Cerebellar cortex (tissue), 1 donor: Measurements from ENCODE around the gene RNF141.

Source experiments
- DNase-seq: peaks from one replicate; pipeline ENCODE4 v3.0.0-alpha.2; 2015; ENCODE audit warnings: low spot score

RNF141 gene

DNA sequence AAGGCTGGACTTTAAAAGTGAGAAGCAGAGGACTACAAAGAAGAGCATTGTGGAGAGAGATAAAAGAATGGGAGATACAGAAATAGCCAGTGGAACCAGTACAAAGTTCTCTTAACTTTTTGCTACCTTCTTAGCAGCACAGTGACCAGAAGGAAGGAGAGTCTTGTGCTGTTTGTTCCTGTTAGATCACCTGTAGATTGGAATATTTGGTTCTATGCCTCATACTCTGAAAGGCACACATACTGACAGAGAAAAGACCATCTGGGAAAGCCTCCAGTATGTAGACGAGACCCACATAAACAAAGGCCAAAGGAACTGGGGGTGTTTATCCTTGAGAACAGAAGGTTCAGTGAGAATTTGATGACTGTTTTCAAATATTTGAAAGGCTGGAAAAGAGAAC is 18.7 kb downstream of the RNF141 start:
- no peak for DNase-seq

GRCh38 chr11:10520562-10520961 is 20.4 kb downstream of the RNF141 start:
- no peak for DNase-seq

GRCh38 chr11:10519630-10520029 is 21.4 kb downstream of the RNF141 start:
- DNase-seq = no peak

DNA sequence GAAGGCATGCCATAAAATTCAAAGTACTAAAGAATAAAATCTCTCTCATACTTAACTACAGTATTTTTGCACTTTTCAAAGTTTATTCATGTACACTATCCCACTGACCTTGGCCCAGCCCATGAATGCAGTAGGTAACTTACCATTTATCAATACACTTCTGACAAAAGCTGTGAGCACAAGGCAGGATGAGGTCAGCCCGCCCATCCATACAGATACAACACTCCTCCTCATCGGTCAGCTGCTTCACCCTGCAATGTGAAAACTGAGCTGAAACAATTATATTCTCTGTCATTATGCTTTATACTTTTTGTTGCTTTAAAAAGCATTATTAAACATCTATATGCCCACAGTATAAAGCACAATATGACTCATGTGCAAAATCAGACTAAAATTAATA is 22.1 kb downstream of the RNF141 start:
- no peak for DNase-seq

DNA sequence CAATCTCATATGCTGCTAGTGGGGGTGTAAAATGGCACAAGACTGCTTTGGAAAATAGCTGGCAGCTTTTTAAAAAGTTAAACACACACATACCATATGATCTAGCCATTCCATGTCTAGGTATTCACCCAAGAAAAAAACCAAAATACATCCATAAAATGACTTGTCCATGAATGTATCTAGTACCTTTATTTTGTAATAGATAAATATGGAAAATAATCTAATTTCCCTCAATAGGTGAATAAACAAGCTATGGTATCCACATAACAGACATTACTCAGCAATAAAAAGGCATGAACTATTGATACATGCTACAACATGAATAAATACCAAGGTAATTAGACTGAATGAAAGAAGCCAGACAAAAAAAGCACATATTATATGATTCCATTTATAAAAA is 22.9 kb downstream of the RNF141 start:
- no peak for DNase-seq

DNA sequence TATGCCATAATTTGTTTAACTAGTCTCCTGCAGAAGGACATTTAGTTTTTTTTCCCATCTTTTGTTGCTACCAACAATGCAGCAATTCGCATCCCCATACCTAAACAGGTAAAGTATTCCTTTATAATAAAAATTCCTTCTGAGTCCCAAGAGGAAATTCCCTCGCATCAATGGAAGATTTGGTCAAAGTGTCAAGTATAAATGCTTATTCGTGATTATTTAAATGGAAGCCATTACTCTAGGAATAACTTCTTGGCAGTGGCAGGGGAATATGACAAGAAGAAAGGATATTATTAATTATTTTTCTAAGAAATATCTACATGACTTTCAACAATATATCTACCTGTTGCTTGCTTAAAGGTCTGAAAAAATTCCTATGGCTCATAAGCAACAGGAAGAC is 25.6 kb downstream of the RNF141 start:
- DNase-seq = no peak

DNA sequence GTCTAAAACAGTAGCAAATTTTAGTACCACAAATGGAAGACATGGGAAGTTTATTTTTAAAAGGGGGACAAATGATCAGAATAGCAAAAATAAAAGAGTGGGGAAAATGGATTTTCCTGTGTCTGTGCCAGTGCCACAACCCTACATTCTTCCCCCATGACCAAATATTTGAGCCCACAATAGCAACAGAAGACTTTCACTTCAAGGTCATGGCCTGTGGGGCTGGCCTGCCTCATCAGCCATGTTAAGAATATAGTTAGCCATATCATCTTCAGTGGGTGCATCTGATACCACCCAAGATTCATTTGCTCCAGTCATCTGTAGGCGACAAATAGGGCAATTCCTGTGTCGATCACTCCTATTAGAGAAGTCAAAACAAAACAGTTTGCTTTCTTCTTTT is 26.3 kb downstream of the RNF141 start:
- no peak for DNase-seq

GRCh38 chr11:10514202-10514601 is 26.8 kb downstream of the RNF141 start:
- DNase-seq = no peak

DNA sequence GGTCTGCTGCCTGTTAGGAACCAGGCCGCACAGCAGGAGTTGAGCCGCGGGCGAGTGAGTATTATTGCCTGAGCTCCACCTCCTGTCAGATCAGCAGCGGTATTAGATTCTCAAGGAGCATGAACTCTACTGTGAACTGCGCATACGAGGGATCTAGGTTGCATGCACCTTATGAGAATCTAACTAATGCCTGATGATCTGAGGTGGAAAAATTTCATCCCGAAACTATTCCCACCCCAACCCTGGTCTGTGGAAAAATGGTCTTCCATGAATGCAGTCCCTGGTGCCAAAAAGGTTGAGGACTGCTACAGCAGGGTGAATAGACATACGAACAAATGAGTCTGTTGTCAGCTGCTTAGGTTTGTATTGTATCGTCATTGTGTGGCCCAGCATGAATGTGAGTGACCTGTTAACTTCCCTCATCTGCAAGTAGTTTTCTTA is 29.8 kb downstream of the RNF141 start:
- DNase-seq = no peak

- no peak for DNase-seq
Observed at GRCh38 chr11:10506008-10506370, 35.0 kb downstream of the RNF141 start.

DNA sequence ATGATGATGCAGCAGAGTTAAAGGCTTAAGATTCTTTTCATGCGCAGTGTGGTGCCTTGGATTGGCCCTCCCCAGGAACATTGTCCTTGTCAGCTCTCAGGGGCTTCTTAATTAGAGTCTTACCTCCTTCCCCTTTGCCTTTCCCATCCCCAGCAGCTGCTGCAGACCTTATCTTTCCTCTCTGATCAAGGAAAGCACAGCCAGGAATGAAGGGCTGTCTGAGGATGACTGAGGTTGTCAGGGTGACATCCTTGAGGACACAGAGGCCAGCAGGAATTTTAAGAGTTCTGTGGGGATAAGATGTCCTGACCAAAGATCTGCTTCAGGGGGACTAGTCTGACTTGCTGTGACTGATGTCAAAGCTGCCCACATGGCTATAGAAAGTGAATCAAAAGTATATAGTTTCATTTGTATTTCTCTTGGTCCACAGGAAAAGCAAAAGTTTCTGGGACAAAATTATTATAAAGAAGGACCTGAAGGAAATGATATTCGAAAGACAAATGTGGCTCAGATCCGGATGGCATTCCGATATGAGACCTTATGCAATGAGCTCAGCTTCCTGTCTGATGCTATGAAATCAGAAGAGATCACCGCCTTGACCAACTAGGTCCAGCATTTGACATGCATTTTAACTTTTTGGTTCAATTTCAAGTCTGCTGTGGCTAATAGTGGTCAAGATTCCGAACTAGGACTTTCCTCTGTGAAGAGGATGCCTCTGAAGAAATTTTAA is 35.5 kb downstream of the RNF141 start:
- no peak for DNase-seq

DNA sequence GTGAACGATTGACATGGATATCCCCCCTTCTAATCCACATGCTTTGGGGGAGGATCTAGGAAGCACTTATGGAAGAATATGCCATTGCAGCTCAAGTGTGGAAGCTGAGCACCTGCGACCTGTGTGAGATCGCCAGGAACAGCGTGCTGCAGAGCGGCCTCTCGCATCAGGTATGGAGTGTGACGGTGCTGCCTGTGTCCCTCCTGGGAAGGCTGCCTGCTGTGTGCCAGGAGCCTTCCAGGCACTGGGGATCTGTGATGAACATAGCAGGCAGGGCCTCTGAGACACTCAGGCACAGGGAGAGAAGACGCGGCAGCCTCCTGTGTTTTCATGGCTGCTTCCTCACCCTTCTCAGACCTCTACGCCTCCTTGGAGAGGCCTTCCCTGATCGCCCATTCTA is 36.5 kb downstream of the RNF141 start:
- DNase-seq = no peak

DNA sequence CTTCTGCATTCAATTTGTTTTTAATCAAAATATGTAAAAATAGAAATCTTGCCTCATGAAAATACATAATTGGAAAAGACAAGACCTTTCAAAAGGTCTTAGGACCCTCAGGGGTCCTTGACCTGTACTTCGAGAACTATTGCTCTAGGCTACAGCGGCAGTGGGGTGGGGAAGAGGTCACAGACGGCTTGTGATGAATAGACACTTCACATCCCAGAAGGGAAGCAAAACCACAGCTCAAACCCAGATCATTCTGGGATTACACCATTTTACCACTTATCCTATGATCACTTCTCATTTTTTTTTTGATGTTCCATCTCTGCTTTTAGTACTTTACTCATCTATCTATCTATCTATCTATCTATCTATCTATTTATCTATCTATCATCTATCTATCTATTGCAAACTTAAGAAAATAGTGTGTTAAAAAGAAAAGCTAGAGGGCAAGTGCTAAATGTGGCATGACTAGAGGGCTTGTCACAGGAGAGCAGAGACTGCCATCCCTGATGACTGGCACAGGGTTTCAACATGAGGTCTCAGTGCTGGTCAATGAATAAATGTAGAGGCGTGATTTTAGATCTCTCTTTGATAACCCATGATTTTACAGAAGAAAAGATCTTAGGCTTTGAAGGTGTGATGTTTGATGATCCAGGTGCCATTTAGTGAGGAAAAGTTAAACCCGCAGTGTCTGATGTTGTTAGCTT is 37.1 kb downstream of the RNF141 start:
- DNase-seq = no peak

DNA sequence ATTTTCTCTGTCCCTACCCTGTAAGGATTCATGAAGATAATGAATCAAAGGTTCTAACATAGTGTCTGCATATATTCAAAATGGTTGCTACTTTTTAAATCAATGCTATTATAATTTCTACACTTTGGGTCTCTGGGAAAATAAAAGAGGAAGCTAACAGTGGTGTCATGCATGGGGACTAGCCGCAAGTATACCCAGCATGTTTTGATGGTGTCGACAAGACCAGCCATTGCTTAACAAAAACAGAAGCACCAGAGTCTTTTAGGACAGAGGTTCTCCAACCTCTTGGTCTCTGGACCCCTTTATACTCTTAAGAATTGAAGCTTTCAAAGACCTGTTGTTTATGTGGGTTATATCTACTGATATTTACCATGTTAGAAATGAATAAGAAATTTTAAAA is 37.8 kb downstream of the RNF141 start:
- no peak for DNase-seq

- no peak for DNase-seq
Observed at GRCh38 chr11:10502770-10503169, 38.2 kb downstream of the RNF141 start.

DNA sequence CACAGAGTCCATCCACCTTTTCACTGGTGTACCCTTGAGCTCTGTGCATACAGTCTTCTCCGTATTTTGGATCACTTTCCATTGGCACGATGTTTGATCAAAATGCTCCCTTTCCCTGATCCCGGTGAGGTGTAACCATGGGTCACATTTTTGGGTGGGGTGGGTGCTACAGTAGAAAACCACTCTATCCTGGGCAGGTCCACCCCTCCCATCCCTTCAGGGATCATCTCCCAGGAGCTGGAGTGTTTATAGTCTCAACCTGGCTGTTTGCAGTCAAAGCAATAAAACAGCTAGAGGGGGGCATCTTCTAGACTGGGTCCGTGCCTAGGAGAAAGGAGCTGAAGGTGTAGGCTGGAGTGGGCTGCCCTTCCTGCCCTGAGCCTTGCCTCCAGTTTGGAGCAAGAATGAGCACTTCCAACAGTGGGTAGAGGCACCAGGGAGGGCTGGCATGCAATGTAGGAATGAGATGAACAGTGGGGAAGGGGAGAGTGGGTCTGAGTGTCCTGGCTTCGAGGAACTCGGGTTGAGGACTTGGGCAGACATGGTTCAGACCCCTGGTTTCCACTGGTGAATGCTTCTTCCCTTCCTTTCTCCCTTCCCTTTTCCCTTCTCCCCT is 38.8 kb downstream of the RNF141 start:
- DNase-seq = no peak

GRCh38 chr11:10500757-10501684 is 40.0 kb downstream of the RNF141 start:
- DNase-seq = no peak

DNA sequence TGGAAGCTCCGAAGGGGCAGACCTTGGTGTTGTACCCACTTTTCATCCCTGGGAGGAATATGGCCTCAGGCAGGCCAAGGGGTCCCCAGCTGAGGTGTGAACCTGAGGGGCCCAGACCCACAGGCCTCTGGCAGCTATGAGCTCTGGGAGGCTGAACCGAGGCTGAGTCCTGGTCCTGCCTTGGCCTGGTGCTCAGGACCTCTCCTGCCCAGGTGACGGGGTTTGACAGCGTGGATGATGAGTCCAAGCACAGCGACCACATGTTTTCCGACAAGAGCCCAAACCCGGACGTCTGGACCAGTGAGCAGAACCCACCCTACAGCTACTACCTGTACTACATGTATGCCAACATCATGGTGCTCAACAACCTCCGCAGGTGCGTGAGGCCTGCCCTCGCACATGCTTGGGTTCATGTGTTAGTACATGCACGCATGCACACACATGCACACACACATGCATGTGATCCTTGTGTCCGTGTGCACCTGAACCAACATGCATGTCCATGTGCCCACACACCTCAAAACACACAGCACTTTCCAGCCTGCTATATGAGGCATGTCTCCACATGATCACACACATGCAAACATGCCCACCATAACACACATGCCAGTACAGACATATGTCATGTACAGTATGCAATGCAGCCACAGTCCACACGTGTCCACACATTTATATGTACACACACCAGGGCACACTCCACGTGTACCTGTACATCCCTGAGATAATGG is 40.9 kb downstream of the RNF141 start:
- no peak for DNase-seq

DNA sequence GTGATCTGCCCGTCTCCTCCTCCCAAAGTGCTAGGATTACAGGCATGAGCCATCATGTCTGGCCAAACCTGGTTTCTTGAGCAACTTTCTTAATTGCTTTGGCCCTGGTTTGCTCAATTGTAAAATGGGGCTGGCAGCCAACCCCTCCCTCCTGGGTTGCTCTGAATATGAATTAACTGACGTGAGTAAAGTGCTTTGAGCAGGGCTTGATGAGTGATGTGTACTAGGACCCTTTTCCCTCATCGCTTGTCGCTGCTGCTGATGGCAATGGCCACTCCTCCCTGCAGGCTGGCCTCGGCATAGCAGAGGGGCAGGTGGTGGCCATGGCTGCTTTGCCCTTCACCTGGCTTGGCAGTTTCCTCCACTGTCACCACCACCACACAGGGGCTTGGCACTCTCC is 41.5 kb downstream of the RNF141 start:
- DNase-seq = no peak

DNA sequence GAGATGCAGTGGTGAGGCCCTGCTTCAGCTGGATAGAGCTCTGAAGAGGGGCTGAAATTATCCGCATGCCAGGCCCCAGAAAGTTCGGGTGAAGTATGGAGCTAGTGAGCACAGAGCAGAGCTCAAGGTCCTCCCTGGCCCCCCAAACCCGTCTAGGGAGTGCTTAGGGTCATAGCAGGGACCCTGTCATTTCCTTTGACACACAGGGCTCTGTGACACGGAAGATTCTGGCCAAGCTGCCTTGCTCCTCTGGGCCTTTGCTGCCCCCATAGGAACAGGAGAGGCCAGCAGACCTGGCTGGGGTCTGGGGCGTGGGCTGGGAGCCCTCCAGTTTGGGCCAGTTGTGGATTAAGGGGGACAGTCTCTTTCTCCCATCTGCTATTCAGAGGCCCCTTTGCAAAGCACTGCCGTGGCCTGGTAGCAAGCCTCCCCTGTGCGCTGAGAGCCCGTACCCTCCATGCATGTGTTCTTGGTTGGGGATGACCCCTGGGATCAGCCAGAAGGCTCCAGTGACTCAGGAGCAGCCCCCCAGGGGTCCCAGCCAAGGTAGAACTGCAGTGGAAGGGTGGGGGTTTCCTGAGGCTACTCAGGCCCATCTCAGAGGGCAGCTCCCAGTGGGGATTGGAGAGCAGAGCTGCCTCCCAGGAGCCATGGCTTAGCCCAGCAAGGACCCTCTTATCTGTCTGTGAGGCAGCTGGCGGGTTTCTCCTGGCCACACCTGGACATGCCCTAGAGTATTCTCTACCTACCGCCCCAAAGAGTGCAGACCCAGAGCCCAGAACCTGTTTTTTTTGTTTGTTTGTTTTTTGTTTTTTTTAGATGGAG is 42.3 kb downstream of the RNF141 start:
- no peak for DNase-seq

DNA sequence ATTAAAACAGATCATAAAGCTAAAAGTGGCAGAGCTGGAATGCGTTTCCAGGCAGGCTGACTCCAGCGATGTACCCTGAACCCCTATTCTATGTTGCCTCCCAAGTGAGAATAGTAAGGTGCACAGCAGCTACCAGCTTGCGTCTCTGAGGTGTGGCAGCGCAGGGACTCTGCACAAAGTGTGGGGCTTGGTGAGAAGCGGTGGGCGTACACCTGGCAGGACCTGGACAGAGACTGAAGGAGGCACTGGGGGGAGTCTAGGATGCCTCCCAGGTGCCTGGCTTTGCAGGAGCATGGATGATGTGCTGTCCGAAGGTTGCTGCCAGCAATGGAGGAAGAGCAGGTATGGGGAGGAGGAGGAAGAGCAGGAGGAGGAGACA is 43.0 kb downstream of the RNF141 start:
- no peak for DNase-seq
